CD8-positive, alpha-beta memory T cell (primary cell): ENCODE results near the gene CHCHD2. TPM values are rescaled to one million over a fixed set of nuclear protein-coding genes. Genes with fewer than 3 reads are reported as not detected.
"Not testable (repeated sequence)": the region's sequence is repeated elsewhere in the genome, so short reads cannot be mapped to it uniquely, and the experiment has no call there.

Experiments used
- CTCF ChIA-PET: fragments of 350-600 bp; sonication (Branson Sonifier 250); formaldehyde crosslinking; loops from one replicate; lab custom pipeline; 2021; ENCODE audit warnings: antibody characterized with exemption; lab: Charles Lee
- POLR2A ChIA-PET: fragments of 350-600 bp; sonication (Branson Sonifier 250); formaldehyde crosslinking; loops from one replicate; lab custom pipeline; 2021; ENCODE audit warnings: antibody characterized with exemption; lab: Charles Lee
- DNase-seq, 5 donors: peaks; one replicate each; pipeline versions ENCODE4 v3.0.0 to v3.0.0-alpha.2; 2020 to 2022; ENCODE audit warnings: mixed read lengths in 1 of 5
- H3K27ac ChIP-seq: one replicate; pipeline ENCODE4 v1.7.0; 2013; ENCODE audit warnings: low read depth, mild to moderate bottlenecking, low read length, moderate library complexity
- H3K27me3 ChIP-seq: 2 replicates; pipeline ENCODE4 v1.7.0; 2013; ENCODE audit warnings: low read length, mild to moderate bottlenecking; ENCODE audit not compliant: insufficient read depth, poor library complexity, severe bottlenecking
- H3K36me3 ChIP-seq: 2 replicates; pipeline ENCODE4 v1.7.0; 2013; ENCODE audit warnings: mild to moderate bottlenecking, low read length, moderate library complexity; ENCODE audit not compliant: insufficient read depth
- H3K4me1 ChIP-seq: 2 replicates; pipeline ENCODE4 v1.7.0; 2013; ENCODE audit warnings: mild to moderate bottlenecking, low read length, moderate library complexity; ENCODE audit not compliant: insufficient read depth
- H3K4me3 ChIP-seq: 2 replicates; pipeline ENCODE4 v1.7.0; 2013; ENCODE audit warnings: mild to moderate bottlenecking, low read length
- H3K9me3 ChIP-seq: 2 replicates; pipeline ENCODE4 v1.7.0; 2013; ENCODE audit warnings: mild to moderate bottlenecking, low read length
- H3K27ac Mint-ChIP-seq, 8 donors: one replicate each; pipeline ENCODE4 v1.8.0; 2020 to 2021; ENCODE audit warnings: mixed read lengths in 8 of 8, mild to moderate bottlenecking in 6 of 8, inconsistent platforms in 3 of 8, moderate library complexity in 3 of 8
- H3K27me3 Mint-ChIP-seq, 2 donors: one replicate each; pipeline ENCODE4 v1.8.0; 2020 to 2021; ENCODE audit warnings: mixed read lengths in 2 of 2, mild to moderate bottlenecking in 1 of 2, moderate library complexity in 1 of 2
- H3K36me3 Mint-ChIP-seq, 3 donors: one replicate each; pipeline ENCODE4 v1.8.0; 2020 to 2021; ENCODE audit warnings: mixed read lengths in 3 of 3, inconsistent platforms in 1 of 3, mild to moderate bottlenecking in 1 of 3
- H3K4me1 Mint-ChIP-seq, 3 donors: one replicate each; pipeline ENCODE4 v1.8.0; 2020 to 2021; ENCODE audit warnings: mixed read lengths in 3 of 3, inconsistent platforms in 1 of 3, mild to moderate bottlenecking in 1 of 3
- H3K4me3 Mint-ChIP-seq, 7 donors: one replicate each; pipeline ENCODE4 v1.8.0; 2020 to 2021; ENCODE audit warnings: mixed read lengths in 7 of 7, mild to moderate bottlenecking in 6 of 7, moderate library complexity in 4 of 7, inconsistent platforms in 2 of 7
- H3K9me3 Mint-ChIP-seq, 5 donors: one replicate each; pipeline ENCODE4 v1.8.0; 2020 to 2022; ENCODE audit warnings: mixed read lengths in 5 of 5, mild to moderate bottlenecking in 3 of 5, moderate library complexity in 2 of 5, inconsistent platforms in 1 of 5
- polyA plus RNA-seq: library from polyadenylated mRNA; unstranded; fragments of 300-500 nt; fragmentation: Illumina TruSeq; gene quantifications from one replicate; pipeline ENCODE4 v1.2.3, GENCODE V29; 2021
- total RNA-seq, 2 experiments: library from RNA; stranded (reverse); gene quantifications; one replicate each; pipeline ENCODE4 v1.2.3, GENCODE V29; 2021

CHCHD2 gene
- total and polyA plus RNA-seq, 3 experiments from 2014 or later: 522 to 610 (median 599) TPM

- no peak for DNase-seq
- Histone ChIP-seq H3K9me3 (no peaks in the 10 kb centered on the region), H3K27ac (no peak within 1 kb of the TSS), H3K4me3 (no peak within 1 kb of the TSS), H3K4me1 (no peaks in the 10 kb centered on the region), H3K36me3 (no peaks in the 10 kb centered on the region), H3K27me3 (no peaks in the 10 kb centered on the region)
- Mint-ChIP-seq H3K27ac (peak within 1 kb of the TSS in 4 of 8 donors; percentile 11 to 83 (median 46)), H3K9me3 (no peaks in the 10 kb centered on the region), H3K4me3 (no peak within 1 kb of the TSS), H3K36me3 (peaks cover 0 to 13% (median 2%) of the 10 kb centered on the region in 3 donors), H3K4me1 (no peaks in the 10 kb centered on the region), H3K27me3 (no peaks in the 10 kb centered on the region)
- POLR2A ChIA-PET: interaction anchor here (1.0 kb wide), 1 partner anchor 29 kb away, joined by 12 read pairs; the partner anchor contains the start of gene SUMF2
- CTCF ChIA-PET: interaction anchor here (0.6 kb wide), 1 partner anchor 25 kb away, joined by 3 read pairs; no protein-coding TSS in a partner anchor
Measured at GRCh38 chr7:56092789-56093531, 13.3 kb downstream of the CHCHD2 start, which contains the start of gene PHKG1. PHKG1 (minus strand) TSS chr7:56092952; CDS start chr7:56088941, 4,011 bp downstream.

- POLR2A ChIA-PET, H3K4me3 ChIP-seq, H3K27me3 Mint-ChIP-seq, H3K27ac ChIP-seq, H3K4me1 ChIP-seq, H3K4me3 Mint-ChIP-seq, H3K36me3 ChIP-seq, H3K4me1 Mint-ChIP-seq, H3K27me3 ChIP-seq, H3K9me3 Mint-ChIP-seq, H3K9me3 ChIP-seq, DNase-seq, CTCF ChIA-PET: not testable (repeated sequence)
- Mint-ChIP-seq H3K27ac (peak overlapping the region in 2 of 8 donors; percentile 11 to 83), H3K36me3 (peaks cover 0 to 10% (median 2%) of the 10 kb centered on the region in 3 donors)
Measured at GRCh38 chr7:56092388-56092787, 13.9 kb downstream of the CHCHD2 start.

- no peaks in the 10 kb centered on the region for H3K27me3 Mint-ChIP-seq
- DNase-seq: no peak
- peaks cover 0 to 15% (median 2%) of the 10 kb centered on the region in 3 donors for H3K36me3 Mint-ChIP-seq
- no peaks in the 10 kb centered on the region for H3K4me1 Mint-ChIP-seq
- H3K27me3 ChIP-seq: no peaks in the 10 kb centered on the region
- ChIA-PET CTCF (no interaction called here), POLR2A (no interaction called here)
- H3K27ac ChIP-seq: no peak overlapping the region
- H3K36me3 ChIP-seq: no peaks in the 10 kb centered on the region
- no peaks in the 10 kb centered on the region for H3K9me3 Mint-ChIP-seq
- no peak overlapping the region for H3K27ac Mint-ChIP-seq
- H3K4me3 ChIP-seq: no peak overlapping the region
- H3K4me1 ChIP-seq: no peaks in the 10 kb centered on the region
- no peak overlapping the region for H3K4me3 Mint-ChIP-seq
- H3K9me3 ChIP-seq: no peaks in the 10 kb centered on the region
Measured at GRCh38 chr7:56091591-56091990, 14.7 kb downstream of the CHCHD2 start.

GRCh38 chr7:56087445-56087844 lies 18.8 kb downstream of the CHCHD2 start:
- H3K4me1 ChIP-seq: no peaks in the 10 kb centered on the region
- no peaks in the 10 kb centered on the region for H3K36me3 ChIP-seq
- H3K27me3 Mint-ChIP-seq: no peaks in the 10 kb centered on the region
- no peaks in the 10 kb centered on the region for H3K9me3 ChIP-seq
- no peak overlapping the region for H3K27ac ChIP-seq
- H3K27ac Mint-ChIP-seq: no peak overlapping the region
- peaks cover 0 to 27% (median 4%) of the 10 kb centered on the region in 3 donors for H3K36me3 Mint-ChIP-seq
- CTCF ChIA-PET: interaction anchor here (1.7 to 3.6 kb wide), 2 partner anchors 14 to 83 kb away, joined by 3 to 13 read pairs; no protein-coding TSS in a partner anchor
- H3K4me1 Mint-ChIP-seq: no peaks in the 10 kb centered on the region
- H3K9me3 Mint-ChIP-seq: no peaks in the 10 kb centered on the region
- H3K4me3 ChIP-seq: no peak overlapping the region
- no peak for DNase-seq
- POLR2A ChIA-PET: no interaction called here
- no peak overlapping the region for H3K4me3 Mint-ChIP-seq
- H3K27me3 ChIP-seq: no peaks in the 10 kb centered on the region

GRCh38 chr7:56086761-56087160 lies 19.5 kb downstream of the CHCHD2 start:
- Mint-ChIP-seq H3K9me3 (no peaks in the 10 kb centered on the region), H3K27ac (peak overlapping the region in 1 of 8 donors; percentile 26), H3K36me3 (peaks cover 0 to 30% (median 7%) of the 10 kb centered on the region in 3 donors), H3K4me1 (no peaks in the 10 kb centered on the region), H3K4me3 (no peak overlapping the region), H3K27me3 (no peaks in the 10 kb centered on the region)
- no peak overlapping the region for H3K4me3 ChIP-seq
- H3K9me3 ChIP-seq: no peaks in the 10 kb centered on the region
- DNase-seq: no peak
- no peaks in the 10 kb centered on the region for H3K27me3 ChIP-seq
- ChIA-PET POLR2A (no interaction called here), CTCF (interaction anchor here (1.7 to 3.6 kb wide), 2 partner anchors 13 to 82 kb away, joined by 3 to 13 read pairs; no protein-coding TSS in a partner anchor)
- H3K4me1 ChIP-seq: no peaks in the 10 kb centered on the region
- H3K27ac ChIP-seq: no peak overlapping the region
- no peaks in the 10 kb centered on the region for H3K36me3 ChIP-seq

- no peak overlapping the region for H3K4me3 Mint-ChIP-seq
- no peak for DNase-seq
- ChIA-PET CTCF (interaction anchor here (1.7 kb wide), 1 partner anchor 9 kb away, joined by 13 read pairs; no protein-coding TSS in a partner anchor), POLR2A (no interaction called here)
- H3K27ac Mint-ChIP-seq: peak overlapping the region in 1 of 8 donors; percentile 33
- no peaks in the 10 kb centered on the region for H3K9me3 Mint-ChIP-seq
- H3K4me1 Mint-ChIP-seq: no peaks in the 10 kb centered on the region
- no peaks in the 10 kb centered on the region for H3K4me1 ChIP-seq
- H3K27me3 ChIP-seq: no peaks in the 10 kb centered on the region
- no peaks in the 10 kb centered on the region for H3K36me3 ChIP-seq
- H3K27me3 Mint-ChIP-seq: no peaks in the 10 kb centered on the region
- H3K36me3 Mint-ChIP-seq: peaks cover 0 to 56% (median 7%) of the 10 kb centered on the region in 3 donors
- no peaks in the 10 kb centered on the region for H3K9me3 ChIP-seq
- no peak overlapping the region for H3K27ac ChIP-seq
- no peak overlapping the region for H3K4me3 ChIP-seq
Measured at GRCh38 chr7:56083150-56083785, 23.0 kb downstream of the CHCHD2 start.

GRCh38 chr7:56081626-56082340 lies 24.5 kb downstream of the CHCHD2 start:
- Mint-ChIP-seq H3K4me3 (no peak overlapping the region), H3K27ac (no peak overlapping the region), H3K4me1 (no peaks in the 10 kb centered on the region), H3K36me3 (peaks cover 0 to 59% (median 7%) of the 10 kb centered on the region in 3 donors), H3K27me3 (no peaks in the 10 kb centered on the region), H3K9me3 (no peaks in the 10 kb centered on the region)
- H3K4me3 ChIP-seq: no peak overlapping the region
- no peaks in the 10 kb centered on the region for H3K9me3 ChIP-seq
- H3K4me1 ChIP-seq: no peaks in the 10 kb centered on the region
- H3K27me3 ChIP-seq: no peaks in the 10 kb centered on the region
- CTCF ChIA-PET: no interaction called here
- no peaks in the 10 kb centered on the region for H3K36me3 ChIP-seq
- POLR2A ChIA-PET: no interaction called here
- no peak overlapping the region for H3K27ac ChIP-seq
- DNase-seq: no peak
